Activated CD4-positive, alpha-beta T cell treated with anti-CD3 and anti-CD28 coated beads, Interleukin-10, Interleukin-2, amounts not matched to agents 100 ng/mL and 50 ng/mL, durations not matched to agents 16 hours and 8 hours (primary cell): ENCODE measurements around the gene EXOC1L.

ENCODE experiments used
- DNase-seq: peaks from one replicate; pipeline ENCODE4 v3.0.0-alpha.2; 2020

EXOC1L gene

GRCh38 chr4:55819634-55820033 lies at the start of gene EXOC1L:
Gene EXOC1L, plus strand, starts transcription at chr4:55819790. Its CDS starts 237 bp downstream, at chr4:55820027.
- no peak for DNase-seq

- DNase-seq: no peak
Observed at GRCh38 chr4:55770662-55771061, 48.9 kb upstream of the EXOC1L start.

GRCh38 chr4:55781341-55781740 lies 38.2 kb upstream of the EXOC1L start:
- DNase-seq: no peak

GRCh38 chr4:55781812-55782211 lies 37.8 kb upstream of the EXOC1L start:
- DNase-seq: no peak

GRCh38 chr4:55783584-55783983 lies 36.0 kb upstream of the EXOC1L start:
- DNase-seq: no peak

- DNase-seq: no peak
Observed at GRCh38 chr4:55784747-55785146, 34.8 kb upstream of the EXOC1L start.

GRCh38 chr4:55791666-55792065 lies 27.9 kb upstream of the EXOC1L start:
- no peak for DNase-seq

GRCh38 chr4:55793479-55793878 lies 26.1 kb upstream of the EXOC1L start:
- DNase-seq: no peak

GRCh38 chr4:55794053-55794452 lies 25.5 kb upstream of the EXOC1L start:
- DNase-seq: no peak

- no peak for DNase-seq
Observed at GRCh38 chr4:55795341-55795740, 24.2 kb upstream of the EXOC1L start.

GRCh38 chr4:55801498-55801897 lies 18.1 kb upstream of the EXOC1L start:
- DNase-seq: no peak

- no peak for DNase-seq
Observed at GRCh38 chr4:55807556-55807955, 12.0 kb upstream of the EXOC1L start.

GRCh38 chr4:55808186-55808585 lies 11.4 kb upstream of the EXOC1L start:
- DNase-seq: no peak

GRCh38 chr4:55808632-55809031 lies 11.0 kb upstream of the EXOC1L start:
- no peak for DNase-seq

- DNase-seq: no peak
Observed at GRCh38 chr4:55817691-55818090, 1.9 kb upstream of the EXOC1L start.

GRCh38 chr4:55820279-55820678 lies 689 bp downstream of the EXOC1L start:
- DNase-seq: no peak

GRCh38 chr4:55822329-55822728 lies 2.7 kb downstream of the EXOC1L start:
- DNase-seq: no peak

- no peak for DNase-seq
Observed at GRCh38 chr4:55824865-55825264, 5.3 kb downstream of the EXOC1L start.

GRCh38 chr4:55826986-55827385 lies 7.4 kb downstream of the EXOC1L start:
- DNase-seq: no peak

GRCh38 chr4:55827582-55827981 lies 8.0 kb downstream of the EXOC1L start:
- DNase-seq: no peak

- DNase-seq: no peak
Observed at GRCh38 chr4:55830048-55830447, 10.5 kb downstream of the EXOC1L start.

GRCh38 chr4:55830716-55831115 lies 11.1 kb downstream of the EXOC1L start:
- no peak for DNase-seq

GRCh38 chr4:55834086-55834795 lies 14.7 kb downstream of the EXOC1L start:
- no peak for DNase-seq

- DNase-seq: no peak
Observed at GRCh38 chr4:55837903-55838302, 18.3 kb downstream of the EXOC1L start.

- DNase-seq: no peak
Observed at GRCh38 chr4:55838356-55838755, 18.8 kb downstream of the EXOC1L start.
